Measurements from ENCODE around the gene RNU2-63P. TPM values are rescaled to one million over a fixed set of nuclear protein-coding genes. Genes with fewer than 3 reads are reported as not detected.
"Not testable (repeated sequence)": the region's sequence is repeated elsewhere in the genome, so short reads cannot be mapped to it uniquely, and the experiment has no call there.

The RNU2-63P gene
- total RNA-seq, 2 donors from 2014 or later = 12.2 to 19.8 TPM

DNA sequence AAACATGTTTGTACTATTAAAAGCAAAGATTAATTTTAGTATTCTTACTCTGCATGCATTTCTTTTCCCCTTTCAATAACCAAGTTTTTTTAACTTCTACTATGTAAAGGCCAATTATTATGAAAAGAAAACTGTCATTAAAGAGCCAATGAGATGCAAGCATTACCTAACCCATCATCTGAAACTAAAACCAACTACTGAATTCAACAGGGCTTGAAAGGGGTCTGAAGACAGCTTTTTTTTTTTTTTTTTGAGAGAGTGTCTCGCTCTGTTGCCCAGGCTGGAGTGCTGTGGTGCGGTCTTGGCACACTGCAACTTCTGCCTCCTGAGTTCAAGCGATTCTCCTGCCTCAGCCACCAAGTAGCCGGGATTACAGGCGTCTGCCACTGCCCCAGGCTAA, 30.4 kb downstream of the RNU2-63P start:
- not testable (repeated sequence) for H3K4me3 ChIP-seq (ENCODE audit: low read length); H3K4me3 Mint-ChIP-seq; H3K27me3 ChIP-seq (ENCODE audit: control insufficient read depth, insufficient read depth, low read length, poor library complexity, severe bottlenecking); H3K9me3 ChIP-seq (ENCODE audit: control insufficient read depth, low read length); H3K4me1 Mint-ChIP-seq; H3K9ac ChIP-seq (ENCODE audit: extremely low read depth, low read length, poor library complexity, severe bottlenecking); H3K27ac Mint-ChIP-seq; H3K9me3 Mint-ChIP-seq; H3K27ac ChIP-seq (ENCODE audit: low read depth, low read length); H3K4me1 ChIP-seq (ENCODE audit: control insufficient read depth, insufficient read depth, low read length); DNase-seq; H3K36me3 Mint-ChIP-seq (ENCODE audit: low read depth); H3K36me3 ChIP-seq (ENCODE audit: control insufficient read depth, insufficient read depth, low read length); H3K27me3 Mint-ChIP-seq (ENCODE audit: insufficient read depth)
- WGBS, 2 experiments (ENCODE audit: insufficient coverage in 1 of 2, insufficient read length in 1 of 2) = 63% methylated on average over 3 of the region's 5 CpGs; no CpG with 5 or more reads in 1 of the 2 experiments

DNA sequence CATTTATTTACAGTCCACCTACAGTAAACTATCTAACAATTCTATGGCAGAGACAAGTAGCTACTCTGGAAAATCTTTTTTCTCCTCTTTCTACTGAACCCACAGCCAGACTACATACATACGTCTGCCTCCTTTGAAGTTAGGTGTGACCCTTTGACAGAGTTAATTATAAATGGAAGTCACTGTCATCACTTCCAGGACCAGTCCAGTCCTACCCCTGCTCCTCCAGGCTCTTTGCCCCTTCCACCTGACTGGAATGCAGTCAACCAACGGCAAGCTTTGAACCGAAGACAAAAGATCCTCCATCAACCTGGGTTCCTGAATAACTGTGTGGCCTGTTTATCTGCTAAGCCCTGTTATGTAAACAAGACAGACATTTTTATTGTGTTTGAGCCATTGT, 35.2 kb downstream of the RNU2-63P start:
- H3K4me1 Mint-ChIP-seq; H3K27me3 Mint-ChIP-seq (ENCODE audit: insufficient read depth); H3K36me3 ChIP-seq (ENCODE audit: control insufficient read depth, insufficient read depth, low read length); H3K4me3 ChIP-seq (ENCODE audit: low read length); H3K9me3 ChIP-seq (ENCODE audit: control insufficient read depth, low read length); H3K27ac Mint-ChIP-seq; H3K27me3 ChIP-seq (ENCODE audit: control insufficient read depth, insufficient read depth, low read length, poor library complexity, severe bottlenecking); H3K27ac ChIP-seq (ENCODE audit: low read depth, low read length); H3K4me1 ChIP-seq (ENCODE audit: control insufficient read depth, insufficient read depth, low read length); H3K36me3 Mint-ChIP-seq (ENCODE audit: low read depth); DNase-seq; H3K4me3 Mint-ChIP-seq; H3K9ac ChIP-seq (ENCODE audit: extremely low read depth, low read length, poor library complexity, severe bottlenecking); H3K9me3 Mint-ChIP-seq: not testable (repeated sequence)
- WGBS, 2 experiments (ENCODE audit: insufficient coverage in 1 of 2, insufficient read length in 1 of 2) = no CpG with 5 or more reads among the region's 3 CpGs

DNA sequence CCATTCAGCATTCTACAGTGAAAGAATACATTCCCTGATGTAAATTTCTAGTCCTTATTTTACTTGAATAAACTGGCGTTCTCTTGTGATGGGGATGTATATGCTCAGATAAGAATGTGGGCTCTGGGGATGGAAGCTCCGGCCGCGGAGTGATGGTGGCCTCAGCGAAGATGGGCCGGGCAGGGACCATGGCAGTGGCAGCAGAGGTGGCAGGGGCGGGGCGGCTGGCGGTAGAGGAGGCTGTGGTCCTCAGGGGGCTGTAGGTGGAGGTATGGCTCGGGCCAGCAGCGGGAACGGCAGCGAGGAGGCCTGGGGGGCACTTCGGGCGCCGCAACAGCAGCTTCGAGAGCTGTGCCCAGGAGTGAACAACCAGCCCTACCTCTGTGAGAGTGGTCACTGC, 44.0 kb downstream of the RNU2-63P start:
- not testable (repeated sequence) for H3K4me1 Mint-ChIP-seq; H3K9me3 ChIP-seq (ENCODE audit: control insufficient read depth, low read length); H3K27me3 ChIP-seq (ENCODE audit: control insufficient read depth, insufficient read depth, low read length, poor library complexity, severe bottlenecking); DNase-seq; H3K9me3 Mint-ChIP-seq; H3K36me3 ChIP-seq (ENCODE audit: control insufficient read depth, insufficient read depth, low read length); H3K36me3 Mint-ChIP-seq (ENCODE audit: low read depth); H3K27me3 Mint-ChIP-seq (ENCODE audit: insufficient read depth); H3K9ac ChIP-seq (ENCODE audit: extremely low read depth, low read length, poor library complexity, severe bottlenecking); H3K27ac Mint-ChIP-seq; H3K4me3 Mint-ChIP-seq; H3K4me3 ChIP-seq (ENCODE audit: low read length); H3K4me1 ChIP-seq (ENCODE audit: control insufficient read depth, insufficient read depth, low read length); H3K27ac ChIP-seq (ENCODE audit: low read depth, low read length)
- 89% methylated on average over 4 of the region's 17 CpGs; no CpG with 5 or more reads in 1 of the 2 experiments for WGBS, 2 experiments (ENCODE audit: insufficient coverage in 1 of 2, insufficient read length in 1 of 2)

Other genes with a start within 250 kb of the RNU2-63P start
- gene RGPD2, start 190.8 kb downstream of the RNU2-63P start, total RNA-seq = 10 to 100 TPM; 13.3 to 37.7 TPM
- gene KRCC1, start 39.2 kb upstream of the RNU2-63P start, total RNA-seq = 10 to 100 TPM; 11.7 to 20.3 TPM
- not detected for gene SMYD1, start 51.3 kb upstream of the RNU2-63P start, total RNA-seq
- not detected for gene FABP1, start 111.5 kb upstream of the RNU2-63P start, total RNA-seq
- gene THNSL2, start 153.8 kb upstream of the RNU2-63P start, total RNA-seq = 10 to 100 TPM; 10.4 to 26.5 TPM